H9 (cell line): ENCODE results near the gene ATP8B4. TPM values are rescaled to one million over a fixed set of nuclear protein-coding genes. Genes with fewer than 3 reads are reported as not detected.

Source experiments
- DNase-seq: peaks from one replicate; pipeline ENCODE4 v3.0.0-alpha.2; 2017
- H2AFZ ChIP-seq: one replicate; pipeline ENCODE4 v1.6.1; 2013; ENCODE audit warnings: mild to moderate bottlenecking, low read length, control low read depth, moderate library complexity
- H2AK5ac ChIP-seq: 2 replicates; pipeline ENCODE4 v1.6.1; 2013; ENCODE audit warnings: low read length, control low read depth, mixed read lengths; ENCODE audit not compliant: insufficient read length
- H2BK120ac ChIP-seq: one replicate; pipeline ENCODE4 v1.6.1; 2013; ENCODE audit warnings: low read depth, mild to moderate bottlenecking, low read length, control low read depth, inconsistent platforms; ENCODE audit not compliant: poor library complexity, severe bottlenecking
- H2BK12ac ChIP-seq: 2 replicates; pipeline ENCODE4 v1.6.1; 2013; ENCODE audit warnings: low read length, control low read depth, mixed read lengths, low read depth; ENCODE audit not compliant: insufficient read length
- H2BK15ac ChIP-seq: 2 replicates; pipeline ENCODE4 v1.6.1; 2013; ENCODE audit warnings: low read depth, low read length, control low read depth
- H2BK20ac ChIP-seq: one replicate; pipeline ENCODE4 v1.6.1; 2013; ENCODE audit warnings: low read depth, mild to moderate bottlenecking, low read length, control low read depth, inconsistent platforms; ENCODE audit not compliant: poor library complexity, severe bottlenecking
- H2BK5ac ChIP-seq: 2 replicates; pipeline ENCODE4 v1.6.1; 2013; ENCODE audit warnings: low read length, control low read depth, mixed read lengths; ENCODE audit not compliant: insufficient read length
- H3K14ac ChIP-seq: 2 replicates; pipeline ENCODE4 v1.6.1; 2013; ENCODE audit warnings: low read length, control low read depth; ENCODE audit not compliant: insufficient read depth
- H3K18ac ChIP-seq: 2 replicates; pipeline ENCODE4 v1.6.1; 2013; ENCODE audit warnings: low read depth, mild to moderate bottlenecking, mixed read lengths, low read length, control low read depth; ENCODE audit not compliant: insufficient read length
- H3K23ac ChIP-seq: 2 replicates; pipeline ENCODE4 v1.6.1; 2013; ENCODE audit warnings: low read length, control low read depth, mixed read lengths, low read depth; ENCODE audit not compliant: insufficient read length
- H3K23me2 ChIP-seq: 2 replicates; pipeline ENCODE4 v1.6.1; 2013; ENCODE audit warnings: low read depth, mild to moderate bottlenecking, mixed read lengths, low read length, control low read depth; ENCODE audit not compliant: insufficient read length, poor library complexity, severe bottlenecking
- H3K27ac ChIP-seq: 2 replicates; pipeline ENCODE4 v1.5.1; 2013; ENCODE audit warnings: low read length, control low read depth, mixed read lengths, low read depth; ENCODE audit not compliant: insufficient read length
- H3K27me3 ChIP-seq: 2 replicates; pipeline ENCODE4 v1.6.1; 2013; ENCODE audit warnings: low read length, control low read depth, inconsistent platforms; ENCODE audit not compliant: insufficient read depth
- H3K4ac ChIP-seq: 2 replicates; pipeline ENCODE4 v1.6.1; 2013; ENCODE audit warnings: low read depth, mild to moderate bottlenecking, control low read depth, inconsistent platforms, low read length, moderate library complexity
- H3K4me1 ChIP-seq: 2 replicates; pipeline ENCODE4 v1.6.1; 2013; ENCODE audit warnings: low read length, control low read depth, inconsistent platforms; ENCODE audit not compliant: insufficient read depth
- H3K4me2 ChIP-seq: 2 replicates; pipeline ENCODE4 v1.6.1; 2013; ENCODE audit warnings: low read length, control low read depth, mixed read lengths; ENCODE audit not compliant: insufficient read length, insufficient read depth
- H3K56ac ChIP-seq: 2 replicates; pipeline ENCODE4 v1.6.1; 2013; ENCODE audit warnings: low read depth, mild to moderate bottlenecking, mixed read lengths, low read length, control low read depth; ENCODE audit not compliant: insufficient read length
- H3K79me1 ChIP-seq: 2 replicates; pipeline ENCODE4 v1.6.1; 2013; ENCODE audit warnings: low read depth, mild to moderate bottlenecking, moderate library complexity, low read length, control low read depth, inconsistent platforms; ENCODE audit not compliant: insufficient read depth, poor library complexity, severe bottlenecking
- H3K79me2 ChIP-seq: 2 replicates; pipeline ENCODE4 v1.6.1; 2013; ENCODE audit warnings: low read length, control low read depth, inconsistent platforms; ENCODE audit not compliant: insufficient read depth
- H3K9ac ChIP-seq: 2 replicates; pipeline ENCODE4 v1.6.1; 2013; ENCODE audit warnings: low read length, control low read depth, mixed read lengths; ENCODE audit not compliant: insufficient read length; ENCODE audit errors: extremely low read depth
- H3K9me3 ChIP-seq: one replicate; pipeline ENCODE4 v1.6.1; 2013; ENCODE audit warnings: low read depth, low read length, inconsistent platforms; ENCODE audit not compliant: control insufficient read depth
- H3T11ph ChIP-seq: one replicate; pipeline ENCODE4 v1.6.1; 2013; ENCODE audit warnings: mild to moderate bottlenecking, low read length, control low read depth, inconsistent platforms
- H4K20me1 ChIP-seq: one replicate; pipeline ENCODE4 v1.6.1; 2013; ENCODE audit not compliant: control insufficient read depth, insufficient read length, insufficient read depth
- H4K5ac ChIP-seq: 2 replicates; pipeline ENCODE4 v1.6.1; 2013; ENCODE audit warnings: low read depth, mild to moderate bottlenecking, mixed read lengths, low read length, control low read depth; ENCODE audit not compliant: insufficient read length
- H4K8ac ChIP-seq: replicated peaks from 2 replicates; pipeline ENCODE4 v1.6.1; 2013; ENCODE audit warnings: low read length, control low read depth, mixed read lengths, low read depth; ENCODE audit not compliant: insufficient read length
- H4K91ac ChIP-seq: 2 replicates; pipeline ENCODE4 v1.6.1; 2013; ENCODE audit warnings: low read depth, mild to moderate bottlenecking, moderate library complexity, mixed read lengths, low read length, control low read depth; ENCODE audit not compliant: insufficient read length
- H3K27ac Mint-ChIP-seq, 3 experiments: 2 replicates in 2 of 3; 3 replicates in 1 of 3; pipeline ENCODE4 v1.8.0; 2020 to 2021; ENCODE audit warnings: mixed read lengths in 3 of 3, mild to moderate bottlenecking in 1 of 3, moderate library complexity in 1 of 3
- H3K27me3 Mint-ChIP-seq: 2 replicates; pipeline ENCODE4 v1.8.0; 2021; ENCODE audit warnings: low read depth, mild to moderate bottlenecking, moderate library complexity, mixed read lengths
- H3K36me3 Mint-ChIP-seq, 3 experiments: 2 replicates in 2 of 3; 3 replicates in 1 of 3; pipeline ENCODE4 v1.8.0; 2020 to 2021; ENCODE audit warnings: low read depth in 3 of 3, mixed read lengths in 3 of 3; ENCODE audit not compliant: insufficient read depth in 1 of 3
- H3K4me1 Mint-ChIP-seq, 2 experiments: 2 replicates each; pipeline ENCODE4 v1.8.0; 2020; ENCODE audit warnings: mixed read lengths in 2 of 2
- H3K4me3 Mint-ChIP-seq, 2 experiments: 2 replicates in 1 of 2; 3 replicates in 1 of 2; pipeline ENCODE4 v1.8.0; 2020 to 2021; ENCODE audit warnings: mild to moderate bottlenecking in 2 of 2, mixed read lengths in 2 of 2, moderate library complexity in 1 of 2
- H3K9me3 Mint-ChIP-seq, 2 experiments: 2 replicates in 1 of 2; 3 replicates in 1 of 2; pipeline ENCODE4 v1.8.0; 2020; ENCODE audit warnings: mild to moderate bottlenecking in 2 of 2, mixed read lengths in 2 of 2, moderate library complexity in 1 of 2
- CTCF ChIP-seq: fragments of 200-600 bp; sonication (generic); conservative IDR thresholded peaks from 3 replicates; pipeline ENCODE4 v1.8.0; 2021; ENCODE audit warnings: antibody characterized with exemption, mild to moderate bottlenecking
- WGBS: extraction: QIAGEN DNeasy Blood & Tissue Kit; methylation state at CpG from one replicate; pipeline ENCODE4 v1.1.7; 2013; ENCODE audit warnings: missing lambda C conversion rate, low lambda C conversion rate, mixed read lengths; ENCODE audit not compliant: insufficient read length; ENCODE audit errors: extremely low coverage; 5-methylcytosine and 5-hydroxymethylcytosine counted together
- total RNA-seq: library from RNA; stranded (reverse); gene quantifications from 2 replicates; pipeline ENCODE4 v1.2.1, GENCODE V29; 2021

Gene ATP8B4
- total RNA-seq, 1 experiment from 2014 or later: 0.52 TPM

- no peak overlapping the region for H3K18ac ChIP-seq
- no CpG with 5 or more reads among the region's 3 CpGs for WGBS
Observed at GRCh38 chr15:50109076-50109987, 9.7 kb downstream of the ATP8B4 start.

More at GRCh38 chr15:50109076-50109987, 9.7 kb downstream of the ATP8B4 start:
- Histone ChIP-seq H3K79me1 (no peaks in the 10 kb centered on the region), H4K20me1 (no peaks in the 10 kb centered on the region), H3T11ph (no peak overlapping the region), H3K14ac (no peak overlapping the region), H3K23me2 (no peaks in the 10 kb centered on the region), H3K23ac (no peak overlapping the region), H3K9ac (no peak overlapping the region), H2AK5ac (no peak overlapping the region), H3K9me3 (no peaks in the 10 kb centered on the region), H2BK5ac (no peak overlapping the region), H3K27me3 (no peaks in the 10 kb centered on the region), H3K4me1 (no peaks in the 10 kb centered on the region), H2AFZ (no peak overlapping the region), H4K91ac (no peak overlapping the region), H2BK12ac (no peak overlapping the region), H3K27ac (no peak overlapping the region), H2BK15ac (no peak overlapping the region), H3K79me2 (no peaks in the 10 kb centered on the region), H4K5ac (no peak overlapping the region), H3K4me2 (no peak overlapping the region), H2BK20ac (no peak overlapping the region), H4K8ac (no peak overlapping the region), H3K4ac (no peak overlapping the region), H2BK120ac (no peak overlapping the region), H3K56ac (no peak overlapping the region)
- DNase-seq: no peak
- no peak for TF ChIP-seq CTCF
- no peaks in the 10 kb centered on the region for H3K27me3 Mint-ChIP-seq
- no peaks in the 10 kb centered on the region for H3K9me3 Mint-ChIP-seq
- H3K4me3 Mint-ChIP-seq: no peak overlapping the region
- no peak overlapping the region for H3K27ac Mint-ChIP-seq
- peaks cover 6% of the 10 kb centered on the region in 2 experiments for H3K4me1 Mint-ChIP-seq
- no peaks in the 10 kb centered on the region for H3K36me3 Mint-ChIP-seq
